HEK293 (cell line): ENCODE data around the gene TTC7B.

Experiments
- GLIS1 ChIP-seq: fragments of 450-650 bp; formaldehyde crosslinking; IDR thresholded peaks from 2 replicates; pipeline ENCODE4 v1.5.1; 2016; ENCODE audit warnings: missing biosample characterization, missing genetic modification characterization
- KLF16 ChIP-seq: fragments of 450-650 bp; formaldehyde crosslinking; IDR thresholded peaks from 2 replicates; pipeline ENCODE4 v1.5.1; 2017; ENCODE audit warnings: missing biosample characterization, missing genetic modification characterization
- YY1 ChIP-seq: fragments of 450-650 bp; formaldehyde crosslinking; IDR thresholded peaks from 2 replicates; pipeline ENCODE4 v1.5.1; 2018; ENCODE audit warnings: missing biosample characterization, missing genetic modification characterization
- ZNF23 ChIP-seq: fragments of 450-650 bp; formaldehyde crosslinking; IDR thresholded peaks from 2 replicates; pipeline ENCODE4 v1.5.1; 2016; ENCODE audit warnings: missing biosample characterization, missing genetic modification characterization, borderline replicate concordance
- ZNF266 ChIP-seq: fragments of 450-650 bp; formaldehyde crosslinking; IDR thresholded peaks from 2 replicates; pipeline ENCODE4 v1.5.1; 2016; ENCODE audit warnings: missing biosample characterization, missing genetic modification characterization, low read depth
- ZNF416 ChIP-seq: fragments of 450-650 bp; formaldehyde crosslinking; IDR thresholded peaks from 2 replicates; pipeline ENCODE4 v1.5.1; 2016; ENCODE audit warnings: missing biosample characterization, missing genetic modification characterization
- ZNF777 ChIP-seq: fragments of 450-650 bp; formaldehyde crosslinking; IDR thresholded peaks from 2 replicates; pipeline ENCODE4 v1.5.1; 2017; ENCODE audit warnings: missing biosample characterization, missing genetic modification characterization, borderline replicate concordance
- TF ChIP-seq, protein P1 (sequence below): fragments of 450-650 bp; formaldehyde crosslinking; IDR thresholded peaks from 2 replicates; pipeline ENCODE4 v1.5.1; 2016; ENCODE audit warnings: missing biosample characterization, missing genetic modification characterization
- TF ChIP-seq, protein P2 (sequence below): fragments of 450-650 bp; formaldehyde crosslinking; IDR thresholded peaks from 2 replicates; pipeline ENCODE4 v1.5.1; 2016; ENCODE audit warnings: missing biosample characterization, missing genetic modification characterization
- TF ChIP-seq, protein P3 (sequence below): fragments of 450-650 bp; formaldehyde crosslinking; IDR thresholded peaks from 2 replicates; pipeline ENCODE4 v1.5.1; 2016; ENCODE audit warnings: missing biosample characterization, missing genetic modification characterization

DNA sequence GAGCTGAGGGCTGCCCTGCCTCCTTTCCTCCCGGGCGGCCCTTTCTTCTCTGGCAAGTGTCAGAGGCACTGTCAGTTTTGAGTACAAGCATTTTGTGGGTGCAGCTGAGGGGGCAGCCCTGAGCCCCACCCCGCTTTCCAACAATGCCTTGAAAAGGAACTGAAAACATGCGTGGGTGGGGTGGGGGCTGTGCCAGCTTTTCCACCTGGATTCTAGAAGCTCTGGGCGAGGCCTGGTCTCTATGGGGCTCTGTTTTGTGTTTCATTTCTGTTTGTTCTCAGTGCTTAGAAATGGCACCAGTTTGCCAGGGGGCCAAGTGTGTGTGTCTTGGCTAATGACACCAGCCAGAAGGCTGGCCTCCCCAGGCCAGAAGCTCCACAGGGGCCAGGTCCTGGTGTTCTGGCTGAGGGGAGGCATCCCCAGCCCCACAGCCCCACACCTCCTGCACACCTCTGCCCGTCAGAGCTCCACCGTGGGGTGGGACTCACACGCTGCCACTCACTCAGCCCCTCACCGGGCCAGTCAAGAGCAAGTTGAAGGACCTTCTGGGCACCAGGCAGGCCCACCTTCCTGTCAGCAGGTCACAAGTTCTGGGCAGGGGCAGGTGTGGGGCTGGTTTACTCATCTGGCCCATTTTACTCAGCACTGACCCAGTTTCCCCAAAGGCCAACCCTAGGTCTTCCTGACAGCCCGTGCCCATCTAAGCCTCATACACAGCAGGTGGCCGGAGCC is 264.3 kb downstream of the TTC7B start:
- TF ChIP-seq, protein P1, sequence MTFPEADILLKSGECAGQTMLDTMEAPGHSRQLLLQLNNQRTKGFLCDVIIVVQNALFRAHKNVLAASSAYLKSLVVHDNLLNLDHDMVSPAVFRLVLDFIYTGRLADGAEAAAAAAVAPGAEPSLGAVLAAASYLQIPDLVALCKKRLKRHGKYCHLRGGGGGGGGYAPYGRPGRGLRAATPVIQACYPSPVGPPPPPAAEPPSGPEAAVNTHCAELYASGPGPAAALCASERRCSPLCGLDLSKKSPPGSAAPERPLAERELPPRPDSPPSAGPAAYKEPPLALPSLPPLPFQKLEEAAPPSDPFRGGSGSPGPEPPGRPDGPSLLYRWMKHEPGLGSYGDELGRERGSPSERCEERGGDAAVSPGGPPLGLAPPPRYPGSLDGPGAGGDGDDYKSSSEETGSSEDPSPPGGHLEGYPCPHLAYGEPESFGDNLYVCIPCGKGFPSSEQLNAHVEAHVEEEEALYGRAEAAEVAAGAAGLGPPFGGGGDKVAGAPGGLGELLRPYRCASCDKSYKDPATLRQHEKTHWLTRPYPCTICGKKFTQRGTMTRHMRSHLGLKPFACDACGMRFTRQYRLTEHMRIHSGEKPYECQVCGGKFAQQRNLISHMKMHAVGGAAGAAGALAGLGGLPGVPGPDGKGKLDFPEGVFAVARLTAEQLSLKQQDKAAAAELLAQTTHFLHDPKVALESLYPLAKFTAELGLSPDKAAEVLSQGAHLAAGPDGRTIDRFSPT (tag by site-specific recombination): no peak
- TF ChIP-seq YY1 (tag by site-specific recombination): no peak
- TF ChIP-seq, protein P2, sequence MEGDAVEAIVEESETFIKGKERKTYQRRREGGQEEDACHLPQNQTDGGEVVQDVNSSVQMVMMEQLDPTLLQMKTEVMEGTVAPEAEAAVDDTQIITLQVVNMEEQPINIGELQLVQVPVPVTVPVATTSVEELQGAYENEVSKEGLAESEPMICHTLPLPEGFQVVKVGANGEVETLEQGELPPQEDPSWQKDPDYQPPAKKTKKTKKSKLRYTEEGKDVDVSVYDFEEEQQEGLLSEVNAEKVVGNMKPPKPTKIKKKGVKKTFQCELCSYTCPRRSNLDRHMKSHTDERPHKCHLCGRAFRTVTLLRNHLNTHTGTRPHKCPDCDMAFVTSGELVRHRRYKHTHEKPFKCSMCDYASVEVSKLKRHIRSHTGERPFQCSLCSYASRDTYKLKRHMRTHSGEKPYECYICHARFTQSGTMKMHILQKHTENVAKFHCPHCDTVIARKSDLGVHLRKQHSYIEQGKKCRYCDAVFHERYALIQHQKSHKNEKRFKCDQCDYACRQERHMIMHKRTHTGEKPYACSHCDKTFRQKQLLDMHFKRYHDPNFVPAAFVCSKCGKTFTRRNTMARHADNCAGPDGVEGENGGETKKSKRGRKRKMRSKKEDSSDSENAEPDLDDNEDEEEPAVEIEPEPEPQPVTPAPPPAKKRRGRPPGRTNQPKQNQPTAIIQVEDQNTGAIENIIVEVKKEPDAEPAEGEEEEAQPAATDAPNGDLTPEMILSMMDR (tag by site-specific recombination): no peak
- no peak for TF ChIP-seq KLF16 (tag by site-specific recombination)
- TF ChIP-seq ZNF416: no peak
- no peak for TF ChIP-seq ZNF777 (tag by site-specific recombination)
- TF ChIP-seq, protein P3, sequence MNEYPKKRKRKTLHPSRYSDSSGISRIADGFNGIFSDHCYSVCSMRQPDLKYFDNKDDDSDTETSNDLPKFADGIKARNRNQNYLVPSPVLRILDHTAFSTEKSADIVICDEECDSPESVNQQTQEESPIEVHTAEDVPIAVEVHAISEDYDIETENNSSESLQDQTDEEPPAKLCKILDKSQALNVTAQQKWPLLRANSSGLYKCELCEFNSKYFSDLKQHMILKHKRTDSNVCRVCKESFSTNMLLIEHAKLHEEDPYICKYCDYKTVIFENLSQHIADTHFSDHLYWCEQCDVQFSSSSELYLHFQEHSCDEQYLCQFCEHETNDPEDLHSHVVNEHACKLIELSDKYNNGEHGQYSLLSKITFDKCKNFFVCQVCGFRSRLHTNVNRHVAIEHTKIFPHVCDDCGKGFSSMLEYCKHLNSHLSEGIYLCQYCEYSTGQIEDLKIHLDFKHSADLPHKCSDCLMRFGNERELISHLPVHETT (tag by site-specific recombination): no peak
- TF ChIP-seq GLIS1 (tag by site-specific recombination): no peak
- no peak for TF ChIP-seq ZNF266 (tag by site-specific recombination)
- no peak for TF ChIP-seq ZNF23 (tag by site-specific recombination)
